Activated CD4-positive, alpha-beta memory T cell treated with anti-CD3 and anti-CD28 coated beads for 36 hours (primary cell): Measurements from ENCODE around the gene FAM81A. TPM values are rescaled to one million over a fixed set of nuclear protein-coding genes. Genes with fewer than 3 reads are reported as not detected.
"Not testable (repeated sequence)": the region's sequence is repeated elsewhere in the genome, so short reads cannot be mapped to it uniquely, and the experiment has no call there.

ENCODE experiments used
- CTCF ChIA-PET: fragments of 350-600 bp; sonication (Branson Sonifier 250); formaldehyde crosslinking; loops from one replicate; lab custom pipeline; 2021; ENCODE audit warnings: antibody characterized with exemption, inconsistent platforms; lab: Charles Lee
- POLR2A ChIA-PET: fragments of 350-600 bp; sonication (Branson Sonifier 250); formaldehyde crosslinking; loops from one replicate; lab custom pipeline; 2021; ENCODE audit warnings: antibody characterized with exemption; lab: Charles Lee
- DNase-seq: peaks from one replicate; pipeline ENCODE4 v3.0.0-alpha.2; 2020
- H3K27ac Mint-ChIP-seq: one replicate; pipeline ENCODE4 v1.8.0; 2021; ENCODE audit warnings: mixed read lengths
- H3K27me3 Mint-ChIP-seq: one replicate; pipeline ENCODE4 v1.8.0; 2021; ENCODE audit warnings: mixed read lengths
- H3K36me3 Mint-ChIP-seq: one replicate; pipeline ENCODE4 v1.8.0; 2021; ENCODE audit warnings: mixed read lengths
- H3K4me1 Mint-ChIP-seq: one replicate; pipeline ENCODE4 v1.8.0; 2021; ENCODE audit warnings: low read depth, mixed read lengths
- H3K4me3 Mint-ChIP-seq: one replicate; pipeline ENCODE4 v1.8.0; 2021; ENCODE audit warnings: mild to moderate bottlenecking, mixed read lengths
- H3K9me3 Mint-ChIP-seq: one replicate; pipeline ENCODE4 v1.8.0; 2021; ENCODE audit warnings: mixed read lengths
- intact Hi-C: fragments of 100-400 bp; cut with micrococcal nuclease; formaldehyde crosslinking; loops from one replicate; pipeline ENCODE4 v1.15.1; 2023
- total RNA-seq, 2 experiments: library from RNA; stranded (reverse); gene quantifications; one replicate each; pipeline ENCODE4 v1.2.3, GENCODE V29; 2021

The FAM81A gene
- total RNA-seq, 2 experiments from 2014 or later = not detected

- Mint-ChIP-seq H3K4me3 (no peak overlapping the region), H3K4me1 (no peaks in the 10 kb centered on the region), H3K9me3 (no peaks in the 10 kb centered on the region), H3K27me3 (no peaks in the 10 kb centered on the region), H3K36me3 (no peaks in the 10 kb centered on the region), H3K27ac (no peak overlapping the region)
- DNase-seq = no peak
- intact Hi-C loops = no loop called here
- ChIA-PET POLR2A (no interaction called here), CTCF (no interaction called here)
These were observed 15.7 kb downstream of the FAM81A start for GRCh38 chr15:59453474-59454215.

- ChIA-PET CTCF (no interaction called here), POLR2A (no interaction called here)
- Mint-ChIP-seq H3K27me3 (no peaks in the 10 kb centered on the region), H3K36me3 (no peaks in the 10 kb centered on the region), H3K27ac (no peak overlapping the region), H3K4me1 (no peaks in the 10 kb centered on the region), H3K9me3 (no peaks in the 10 kb centered on the region), H3K4me3 (no peak overlapping the region)
- intact Hi-C loops = no loop called here
- no peak for DNase-seq
These were observed 18.1 kb downstream of the FAM81A start for GRCh38 chr15:59456114-59456513.

- no peak overlapping the region for H3K27ac Mint-ChIP-seq
- DNase-seq = no peak
- no peak overlapping the region for H3K4me3 Mint-ChIP-seq
- ChIA-PET POLR2A (no interaction called here), CTCF (no interaction called here)
- intact Hi-C loops = no loop called here
- H3K36me3 Mint-ChIP-seq = no peaks in the 10 kb centered on the region
- peaks cover 3% of the 10 kb centered on the region for H3K27me3 Mint-ChIP-seq
- H3K9me3 Mint-ChIP-seq = peaks cover 5% of the 10 kb centered on the region
- H3K4me1 Mint-ChIP-seq = no peaks in the 10 kb centered on the region
These were observed 19.1 kb downstream of the FAM81A start for GRCh38 chr15:59457103-59457502.

- POLR2A ChIA-PET = no interaction called here
- H3K4me3 Mint-ChIP-seq = no peak overlapping the region
These were observed 23.5 kb downstream of the FAM81A start for GRCh38 chr15:59461521-59461920.

GRCh38 chr15:59473226-59473625 is 35.2 kb downstream of the FAM81A start:
- H3K4me3 Mint-ChIP-seq = no peak overlapping the region
- intact Hi-C loops = no loop called here
- ChIA-PET POLR2A (no interaction called here), CTCF (no interaction called here)
- no peak overlapping the region for H3K27ac Mint-ChIP-seq
- H3K4me1 Mint-ChIP-seq = no peaks in the 10 kb centered on the region
- no peak for DNase-seq
- H3K9me3 Mint-ChIP-seq = no peaks in the 10 kb centered on the region
- peaks cover 19% of the 10 kb centered on the region for H3K27me3 Mint-ChIP-seq
- no peaks in the 10 kb centered on the region for H3K36me3 Mint-ChIP-seq

More at GRCh38 chr15:59461521-59461920, 23.5 kb downstream of the FAM81A start:
- Mint-ChIP-seq H3K27me3 (peaks cover 5% of the 10 kb centered on the region), H3K4me1 (no peaks in the 10 kb centered on the region), H3K36me3 (no peaks in the 10 kb centered on the region), H3K27ac (no peak overlapping the region), H3K9me3 (peaks cover 5% of the 10 kb centered on the region)
- CTCF ChIA-PET = no interaction called here
- intact Hi-C loops = no loop called here
- no peak for DNase-seq

GRCh38 chr15:59475161-59475560 is 37.2 kb downstream of the FAM81A start:
- H3K27ac Mint-ChIP-seq, H3K36me3 Mint-ChIP-seq, POLR2A ChIA-PET, H3K9me3 Mint-ChIP-seq, DNase-seq, H3K4me1 Mint-ChIP-seq, intact Hi-C loops, H3K4me3 Mint-ChIP-seq: not testable (repeated sequence)
- CTCF ChIA-PET = interaction anchor here (0.6 kb wide), 1 partner anchor 246 kb away, joined by 3 read pairs; no protein-coding TSS in a partner anchor
- H3K27me3 Mint-ChIP-seq = peaks cover 19% of the 10 kb centered on the region

GRCh38 chr15:59484399-59484798 is 46.4 kb downstream of the FAM81A start:
- ChIA-PET POLR2A (no interaction called here), CTCF (no interaction called here)
- no peaks in the 10 kb centered on the region for H3K4me1 Mint-ChIP-seq
- H3K9me3 Mint-ChIP-seq = peaks cover 3% of the 10 kb centered on the region
- peaks cover 6% of the 10 kb centered on the region for H3K27me3 Mint-ChIP-seq
- H3K36me3 Mint-ChIP-seq = no peaks in the 10 kb centered on the region
- H3K4me3 Mint-ChIP-seq = no peak overlapping the region
- intact Hi-C loops = no loop called here
- no peak overlapping the region for H3K27ac Mint-ChIP-seq
- no peak for DNase-seq

- intact Hi-C loops = no loop called here
- no peak overlapping the region for H3K27ac Mint-ChIP-seq
- ChIA-PET CTCF (no interaction called here), POLR2A (no interaction called here)
- H3K4me3 Mint-ChIP-seq = no peak overlapping the region
- no peaks in the 10 kb centered on the region for H3K36me3 Mint-ChIP-seq
- peaks cover 4% of the 10 kb centered on the region for H3K27me3 Mint-ChIP-seq
- H3K9me3 Mint-ChIP-seq = peaks cover 4% of the 10 kb centered on the region
- no peaks in the 10 kb centered on the region for H3K4me1 Mint-ChIP-seq
- DNase-seq = no peak
These were observed 47.0 kb downstream of the FAM81A start for GRCh38 chr15:59485036-59485435.

- H3K27me3 Mint-ChIP-seq, H3K4me1 Mint-ChIP-seq, DNase-seq, H3K9me3 Mint-ChIP-seq, H3K4me3 Mint-ChIP-seq, H3K36me3 Mint-ChIP-seq, CTCF ChIA-PET, intact Hi-C loops, POLR2A ChIA-PET, H3K27ac Mint-ChIP-seq: not testable (repeated sequence)
These were observed 51.5 kb downstream of the FAM81A start for GRCh38 chr15:59489485-59489884.

- CTCF ChIA-PET = interaction anchor here (0.8 to 7.1 kb wide), 6 partner anchors 38 to 539 kb away, joined by 3 to 48 read pairs (median 4); no protein-coding TSS in a partner anchor
- Mint-ChIP-seq H3K27me3 (peaks cover 1% of the 10 kb centered on the region), H3K36me3 (no peaks in the 10 kb centered on the region), H3K4me3 (no peak overlapping the region), H3K27ac (no peak overlapping the region), H3K9me3 (peaks cover 4% of the 10 kb centered on the region), H3K4me1 (peaks cover 2% of the 10 kb centered on the region)
- intact Hi-C loops = no loop called here
- no peak for DNase-seq
- POLR2A ChIA-PET = no interaction called here
These were observed 53.1 kb downstream of the FAM81A start for GRCh38 chr15:59491062-59491461.

- ChIA-PET CTCF (interaction anchor here (0.5 to 7.1 kb wide), 20 partner anchors 14 to 653 kb away, joined by 3 to 48 read pairs (median 4); no protein-coding TSS in a partner anchor), POLR2A (no interaction called here)
- H3K36me3 Mint-ChIP-seq = no peaks in the 10 kb centered on the region
- H3K4me3 Mint-ChIP-seq = no peak overlapping the region
- H3K27ac Mint-ChIP-seq = no peak overlapping the region
- peaks cover 2% of the 10 kb centered on the region for H3K4me1 Mint-ChIP-seq
- peak; percentile 56 for DNase-seq
- no peaks in the 10 kb centered on the region for H3K27me3 Mint-ChIP-seq
- peaks cover 4% of the 10 kb centered on the region for H3K9me3 Mint-ChIP-seq
- intact Hi-C loops = loop anchor here (1.0 to 2.0 kb wide), 4 partner anchors 246 to 536 kb away; no protein-coding TSS in a partner anchor
These were observed 54.7 kb downstream of the FAM81A start for GRCh38 chr15:59492389-59493377.

GRCh38 chr15:59501597-59501996 is 63.6 kb downstream of the FAM81A start:
- H3K9me3 Mint-ChIP-seq = no peaks in the 10 kb centered on the region
- H3K36me3 Mint-ChIP-seq = no peaks in the 10 kb centered on the region

More at GRCh38 chr15:59501597-59501996, 63.6 kb downstream of the FAM81A start:
- ChIA-PET CTCF (interaction anchor here (0.6 to 2.2 kb wide), 6 partner anchors 14 to 522 kb away, joined by 3 to 6 read pairs (median 4); no protein-coding TSS in a partner anchor), POLR2A (no interaction called here)
- no peak overlapping the region for H3K27ac Mint-ChIP-seq
- H3K4me3 Mint-ChIP-seq = no peak overlapping the region
- intact Hi-C loops = no loop called here
- no peaks in the 10 kb centered on the region for H3K27me3 Mint-ChIP-seq
- peak; percentile 36 for DNase-seq
- no peaks in the 10 kb centered on the region for H3K4me1 Mint-ChIP-seq
